ENCODE measurements around the gene MKLN1. TPM values are rescaled to one million over a fixed set of nuclear protein-coding genes. Genes with fewer than 3 reads are reported as not detected.

Gene MKLN1
- total and polyA plus RNA-seq, 2 of the 13 experiments (the other 11 are each of a cell fraction or from before 2014, with no cell fraction given), result 33.6 to 43.5 TPM

DNA sequence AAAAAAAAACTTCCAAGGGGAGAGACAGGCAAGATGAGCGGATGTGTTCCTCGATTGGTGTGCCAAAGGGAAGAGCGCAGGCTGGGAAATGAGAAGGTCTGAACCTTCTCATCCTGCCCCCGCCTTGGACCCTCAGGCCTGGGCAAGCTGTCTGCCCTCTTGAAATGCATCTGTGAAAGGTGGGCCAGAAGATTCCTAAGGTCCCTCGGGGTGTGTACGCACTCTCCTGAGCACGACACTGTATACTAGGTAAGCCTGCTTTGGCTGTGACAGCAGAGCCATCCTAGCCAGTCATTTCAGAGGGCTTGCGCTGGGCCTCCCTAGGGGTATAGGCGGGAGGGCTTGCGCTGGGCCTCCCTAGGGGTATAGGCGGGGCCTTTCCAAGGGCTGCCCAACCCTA lies 201.9 kb downstream of the MKLN1 start (continued):
- TF ChIP-seq AHDC1 (CRISPR knock-in tag; IDR thresholded peaks at IDR 0.05; ENCODE audit: borderline replicate concordance) (no peak), CEBPZ (IDR thresholded peaks at IDR 0.05; ENCODE audit: low read length) (no peak), ZBTB2 (CRISPR knock-in tag; IDR thresholded peaks at IDR 0.05; ENCODE audit: low read depth) (no peak), ZNF317 (CRISPR knock-in tag; IDR thresholded peaks at IDR 0.05) (no peak), SALL1 (CRISPR knock-in tag; IDR thresholded peaks at IDR 0.05) (no peak)
- TF ChIP-seq, protein P1, sequence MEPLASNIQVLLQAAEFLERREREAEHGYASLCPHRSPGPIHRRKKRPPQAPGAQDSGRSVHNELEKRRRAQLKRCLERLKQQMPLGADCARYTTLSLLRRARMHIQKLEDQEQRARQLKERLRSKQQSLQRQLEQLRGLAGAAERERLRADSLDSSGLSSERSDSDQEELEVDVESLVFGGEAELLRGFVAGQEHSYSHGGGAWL (CRISPR knock-in tag; IDR thresholded peaks at IDR 0.05), result no peak

Measured in HepG2 (cell line).